Measurements from ENCODE around the gene TBC1D32. TPM values are rescaled to one million over a fixed set of nuclear protein-coding genes. Genes with fewer than 3 reads are reported as not detected.

The TBC1D32 gene
- total RNA-seq, 1 experiment from 2014 or later: 5.2 TPM

- Mint-ChIP-seq H3K27ac (no peak overlapping the region), H3K9me3 (peaks cover 8% of the 10 kb centered on the region), H3K36me3 (peaks cover 3% of the 10 kb centered on the region), H3K4me1 (peaks cover 12% of the 10 kb centered on the region), H3K4me3 (no peak overlapping the region), H3K27me3 (ENCODE audit: low read depth) (no peaks in the 10 kb centered on the region)
- POLR2A ChIA-PET: no interaction called here
- no peak for ATAC-seq
- no peak for DNase-seq (ENCODE audit: low spot score)
- CTCF ChIA-PET: no interaction called here
- TF ChIP-seq ZNF423 (CRISPR knock-in tag; IDR thresholded peaks at IDR 0.05): no peak
- no peak for TF ChIP-seq EMX1 (CRISPR knock-in tag; IDR thresholded peaks at IDR 0.05)
- TF ChIP-seq ATF3 (CRISPR knock-in tag; conservative IDR thresholded peaks at IDR 0.05): no peak
- TF ChIP-seq TEAD4 (CRISPR knock-in tag; IDR thresholded peaks at IDR 0.05): no peak
- no peak for TF ChIP-seq ERG (CRISPR knock-in tag; IDR thresholded peaks at IDR 0.05)
- no peak for TF ChIP-seq GRHL2 (CRISPR knock-in tag; IDR thresholded peaks at IDR 0.05; ENCODE audit: insufficient replicate concordance, severe bottlenecking)
- no peak for TF ChIP-seq ZNF263 (CRISPR knock-in tag; IDR thresholded peaks at IDR 0.05; ENCODE audit: low read depth)
- TF ChIP-seq E2F1 (CRISPR knock-in tag; IDR thresholded peaks at IDR 0.05): no peak
- TF ChIP-seq CBFB (CRISPR knock-in tag; IDR thresholded peaks at IDR 0.05; ENCODE audit: low read depth): no peak
- TF ChIP-seq PRDM15 (CRISPR knock-in tag; IDR thresholded peaks at IDR 0.05): no peak
- TF ChIP-seq ETV6 (CRISPR knock-in tag; IDR thresholded peaks at IDR 0.05): no peak
- no peak for TF ChIP-seq AR (CRISPR knock-in tag; IDR thresholded peaks at IDR 0.05)
- no peak for TF ChIP-seq TEAD1 (CRISPR knock-in tag; IDR thresholded peaks at IDR 0.05)
- no peak for TF ChIP-seq MYBL2 (CRISPR knock-in tag; IDR thresholded peaks at IDR 0.05)
- TF ChIP-seq E2F5 (CRISPR knock-in tag; IDR thresholded peaks at IDR 0.05): no peak
Observed at GRCh38 chr6:121297694-121298093, 36.6 kb downstream of the TBC1D32 start.

- CTCF ChIA-PET: no interaction called here
- 0 out of 2 replicates have a peak, but pooled peaks cover 2% of the 10 kb centered on the region for H3K36me3 Mint-ChIP-seq
- H3K4me1 Mint-ChIP-seq: no peaks in the 10 kb centered on the region
- H3K27me3 Mint-ChIP-seq (ENCODE audit: low read depth): no peaks in the 10 kb centered on the region
- peaks cover 3% of the 10 kb centered on the region; the same call in 1 of the 2 replicates for H3K9me3 Mint-ChIP-seq
- no peak for ATAC-seq
- TF ChIP-seq RORB (CRISPR knock-in tag; IDR thresholded peaks at IDR 0.05): no peak
- DNase-seq (ENCODE audit: low spot score): no peak
- H3K27ac Mint-ChIP-seq: no peak overlapping the region
- no peak overlapping the region for H3K4me3 Mint-ChIP-seq
- POLR2A ChIA-PET: no interaction called here
Observed at GRCh38 chr6:121285041-121285440, 49.2 kb downstream of the TBC1D32 start.

Data from WTC11 (cell line).